Measurements from ENCODE around the gene BCL2A1. TPM values are rescaled to one million over a fixed set of nuclear protein-coding genes. Genes with fewer than 3 reads are reported as not detected.
"Not testable (repeated sequence)": the region's sequence is repeated elsewhere in the genome, so short reads cannot be mapped to it uniquely, and the experiment has no call there.

BCL2A1 gene
- total RNA-seq, 1 experiment from 2014 or later, result 16.9 TPM

GRCh38 chr15:79964232-79964805, 6.7 kb downstream of the BCL2A1 start:
- ChIA-PET CTCF (no interaction called here), POLR2A (ENCODE audit: unreplicated experiment) (no interaction called here)
- Histone ChIP-seq H3K4me2 (ENCODE audit: low read length) (no peak overlapping the region), H3K4me1 (ENCODE audit: insufficient read depth, low read length) (peaks cover 25% of the 10 kb centered on the region), H3F3A (ENCODE audit: low read length, unreplicated experiment) (no peaks in the 10 kb centered on the region), H3K9me2 (replicated peaks; ENCODE audit: low read length) (no peaks in the 10 kb centered on the region), H3K9me3 (ENCODE audit: low read length) (no peaks in the 10 kb centered on the region), H3K4me3 (ENCODE audit: low read length) (no peak overlapping the region), H3K9ac (ENCODE audit: low read length) (no peak overlapping the region), H3K27me3 (ENCODE audit: low read length) (no peaks in the 10 kb centered on the region), H3K79me2 (ENCODE audit: low read length) (peaks cover 10% of the 10 kb centered on the region; the same call in 1 of the 2 replicates), H3K36me3 (ENCODE audit: low read depth, low read length) (no peaks in the 10 kb centered on the region), H2AFZ (ENCODE audit: low read length) (no peak overlapping the region), H4K20me1 (ENCODE audit: low read length) (no peaks in the 10 kb centered on the region), H3K27ac (ENCODE audit: low read length) (no peak overlapping the region)
- intact Hi-C loops (cut with micrococcal nuclease), result no loop called here
- TF ChIP-seq EZH2phosphoT487 (IDR thresholded peaks at IDR 0.05; ENCODE audit: borderline replicate concordance, low read length) (no peak), EZH2 (IDR thresholded peaks at IDR 0.05; ENCODE audit: low read length, unreplicated experiment) (no peak), CTCF (conservative IDR thresholded peaks at IDR 0.05; ENCODE audit: low read depth, low read length) (no peak)
- ATAC-seq (no peak), DNase-seq (no peak)
- BruUV-seq (replicated peaks), result no TSS peak

- POLR2A ChIA-PET (ENCODE audit: unreplicated experiment); H3K27me3 ChIP-seq (ENCODE audit: low read length); BruUV-seq (replicated peaks); H3K9me3 ChIP-seq (ENCODE audit: low read length); H4K20me1 ChIP-seq (ENCODE audit: low read length); H3K4me2 ChIP-seq (ENCODE audit: low read length); H3K36me3 ChIP-seq (ENCODE audit: low read depth, low read length); CTCF ChIA-PET; DNase-seq; H3K9ac ChIP-seq (ENCODE audit: low read length); ATAC-seq; H2AFZ ChIP-seq (ENCODE audit: low read length); intact Hi-C loops (cut with micrococcal nuclease); H3K27ac ChIP-seq (ENCODE audit: low read length); H3K79me2 ChIP-seq (ENCODE audit: low read length); H3K9me2 ChIP-seq (replicated peaks; ENCODE audit: low read length); H3F3A ChIP-seq (ENCODE audit: low read length, unreplicated experiment); H3K4me3 ChIP-seq (ENCODE audit: low read length): not testable (repeated sequence)
- peaks cover 24% of the 10 kb centered on the region for H3K4me1 ChIP-seq (ENCODE audit: insufficient read depth, low read length)
These were observed 8.1 kb downstream of the BCL2A1 start for GRCh38 chr15:79962921-79963320.

- H3F3A ChIP-seq (ENCODE audit: low read length, unreplicated experiment), result no peaks in the 10 kb centered on the region
- no peaks in the 10 kb centered on the region for H3K36me3 ChIP-seq (ENCODE audit: low read depth, low read length)
- H3K9ac ChIP-seq (ENCODE audit: low read length), result no peak overlapping the region
- CTCF ChIA-PET, result no interaction called here
- H3K79me2 ChIP-seq (ENCODE audit: low read length), result peaks cover 6% of the 10 kb centered on the region; the same call in 1 of the 2 replicates
- H2AFZ ChIP-seq (ENCODE audit: low read length), result no peak overlapping the region
- no peaks in the 10 kb centered on the region for H3K9me3 ChIP-seq (ENCODE audit: low read length)
- no peak overlapping the region for H3K4me3 ChIP-seq (ENCODE audit: low read length)
- no peaks in the 10 kb centered on the region for H4K20me1 ChIP-seq (ENCODE audit: low read length)
- POLR2A ChIA-PET (ENCODE audit: unreplicated experiment), result no interaction called here
- ATAC-seq (no peak), DNase-seq (no peak)
- H3K9me2 ChIP-seq (replicated peaks; ENCODE audit: low read length), result no peaks in the 10 kb centered on the region
- no peaks in the 10 kb centered on the region for H3K27me3 ChIP-seq (ENCODE audit: low read length)
- H3K27ac ChIP-seq (ENCODE audit: low read length), result no peak overlapping the region
- TF ChIP-seq EZH2 (IDR thresholded peaks at IDR 0.05; ENCODE audit: low read length, unreplicated experiment) (no peak), EZH2phosphoT487 (IDR thresholded peaks at IDR 0.05; ENCODE audit: borderline replicate concordance, low read length) (no peak), CTCF (conservative IDR thresholded peaks at IDR 0.05; ENCODE audit: low read depth, low read length) (no peak)
- no TSS peak for BruUV-seq (replicated peaks)
- intact Hi-C loops (cut with micrococcal nuclease), result no loop called here
- no peak overlapping the region for H3K4me2 ChIP-seq (ENCODE audit: low read length)
- H3K4me1 ChIP-seq (ENCODE audit: insufficient read depth, low read length), result peaks cover 18% of the 10 kb centered on the region
These were observed 8.8 kb downstream of the BCL2A1 start for GRCh38 chr15:79962178-79962577.
